ENCODE data around the gene RIMS4.
"Not testable (repeated sequence)": the region's sequence is repeated elsewhere in the genome, so short reads cannot be mapped to it uniquely, and the experiment has no call there.

The RIMS4 gene

GRCh38 chr20:44830523-44830922, 20.2 kb upstream of the RIMS4 start:
- no peak for DNase-seq (ENCODE audit: low read depth)

- no peak for DNase-seq (ENCODE audit: low read depth)
Observed at GRCh38 chr20:44829688-44830087, 19.3 kb upstream of the RIMS4 start.

DNA sequence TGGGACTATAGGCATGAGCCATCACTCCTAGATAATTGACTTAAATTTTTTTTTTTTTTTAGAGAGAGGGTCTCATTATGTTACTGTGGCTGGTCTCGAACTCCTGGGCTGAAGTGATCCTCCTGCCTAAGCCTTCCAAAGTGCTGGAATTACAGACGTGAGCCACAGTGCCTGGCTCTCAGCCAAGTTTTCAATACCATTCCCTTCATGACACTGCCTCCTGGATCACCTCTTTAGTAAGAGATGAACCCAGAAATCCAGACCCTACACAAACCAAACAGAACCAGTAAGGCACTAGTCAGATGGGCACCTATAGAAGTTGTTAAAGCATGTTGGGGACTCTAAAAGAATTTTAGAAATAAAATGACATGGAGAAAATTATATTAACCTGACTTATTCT, 18.3 kb upstream of the RIMS4 start:
- no peak for DNase-seq (ENCODE audit: low read depth)

DNA sequence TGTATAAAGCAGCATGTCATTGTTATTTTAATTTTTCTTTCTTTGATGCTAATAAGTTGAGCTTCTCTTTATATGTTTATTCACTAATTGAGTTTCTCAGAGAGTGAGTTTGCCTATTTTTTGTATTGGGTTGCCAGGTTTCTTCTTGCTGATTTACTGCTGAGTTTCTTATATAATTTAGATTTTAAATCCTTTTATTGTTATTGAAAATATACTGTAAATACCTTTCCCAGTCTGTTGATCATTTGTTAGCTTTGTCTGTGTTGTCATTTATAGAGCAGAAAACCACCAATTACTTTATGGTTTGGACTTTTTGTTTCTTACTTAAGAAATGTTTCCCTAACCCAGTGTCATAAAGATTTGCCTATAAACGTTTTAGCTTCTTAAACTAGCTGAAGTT, 17.1 kb upstream of the RIMS4 start:
- no peak for DNase-seq (ENCODE audit: low read depth)

- DNase-seq (ENCODE audit: low read depth), result not testable (repeated sequence)
Observed at GRCh38 chr20:44821576-44821975, 11.2 kb upstream of the RIMS4 start.

DNA sequence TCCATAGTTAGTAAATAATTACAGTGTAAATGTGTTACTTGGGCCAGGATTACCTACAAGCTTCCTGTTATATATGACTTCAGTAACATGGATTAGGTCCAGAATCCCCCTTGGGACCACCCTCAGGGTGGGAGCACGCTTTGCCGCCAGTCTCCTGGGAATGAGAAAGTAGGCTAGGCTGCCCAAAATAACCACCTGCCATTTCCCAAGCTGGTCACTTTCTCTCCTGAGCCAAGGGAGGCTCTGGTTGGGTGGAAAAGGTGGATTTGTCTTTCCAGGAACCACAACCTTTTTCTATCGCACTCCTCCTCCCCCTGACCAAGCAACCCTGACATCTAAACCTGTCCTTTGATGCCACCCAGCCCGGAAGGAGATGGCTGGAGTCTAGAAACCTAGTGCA, 9.6 kb upstream of the RIMS4 start:
- DNase-seq (ENCODE audit: low read depth), result no peak

DNA sequence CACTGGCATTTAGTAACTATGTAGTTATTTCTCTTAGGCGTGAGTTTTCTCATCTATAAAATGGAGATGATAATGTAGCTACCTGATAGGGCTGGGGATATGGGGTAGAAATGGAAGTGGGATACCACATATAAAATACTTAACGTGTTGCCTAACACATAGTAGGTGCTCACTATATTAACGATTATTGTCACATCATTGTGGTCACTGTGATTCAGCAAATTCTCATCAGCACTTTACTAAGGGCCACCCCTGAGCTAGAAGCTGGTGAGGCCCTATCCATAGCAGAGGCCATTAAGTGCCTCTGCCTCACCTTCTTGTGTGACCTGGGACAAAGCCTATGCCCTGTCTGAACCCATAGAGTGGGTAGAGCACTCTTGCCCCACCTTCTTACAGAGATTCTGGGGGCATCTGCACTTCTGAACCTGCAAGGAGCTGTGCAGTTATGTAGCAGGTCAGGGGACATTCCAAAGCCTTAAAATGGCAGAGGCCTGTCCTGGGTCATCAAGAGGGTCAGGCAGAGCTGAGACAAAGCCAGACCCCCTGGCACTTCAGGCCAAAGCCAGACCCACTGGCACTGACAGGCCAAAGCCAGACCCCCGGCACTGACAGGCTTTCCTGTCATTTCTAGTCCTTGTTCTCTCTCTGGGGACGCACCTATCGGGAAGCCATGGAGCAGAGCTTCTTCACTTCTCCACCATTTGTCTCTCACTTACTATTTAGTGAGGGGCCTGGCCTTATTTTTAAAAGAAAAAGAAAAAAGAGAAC, 7.0 kb upstream of the RIMS4 start:
- no peak for DNase-seq (ENCODE audit: low read depth)

DNA sequence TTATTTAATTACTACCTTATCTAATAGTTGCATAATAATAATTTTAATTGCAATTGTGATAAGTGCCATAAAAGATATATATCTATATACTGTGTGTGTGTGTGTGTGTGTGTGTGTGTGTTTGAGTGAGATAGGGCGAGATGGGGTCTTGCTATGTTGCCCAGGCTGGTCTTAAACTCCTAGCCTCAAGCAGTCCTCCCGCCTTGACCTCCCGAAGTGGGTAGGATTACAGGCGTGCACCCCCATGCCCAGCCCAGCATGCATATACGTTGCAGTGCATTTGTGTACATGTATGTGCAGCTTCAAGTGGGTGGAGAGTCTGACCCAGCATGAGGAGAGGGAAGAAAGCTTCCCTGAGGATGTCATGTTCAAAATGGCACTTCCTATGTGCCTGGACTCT, 4.6 kb upstream of the RIMS4 start:
- no peak for DNase-seq (ENCODE audit: low read depth)

DNA sequence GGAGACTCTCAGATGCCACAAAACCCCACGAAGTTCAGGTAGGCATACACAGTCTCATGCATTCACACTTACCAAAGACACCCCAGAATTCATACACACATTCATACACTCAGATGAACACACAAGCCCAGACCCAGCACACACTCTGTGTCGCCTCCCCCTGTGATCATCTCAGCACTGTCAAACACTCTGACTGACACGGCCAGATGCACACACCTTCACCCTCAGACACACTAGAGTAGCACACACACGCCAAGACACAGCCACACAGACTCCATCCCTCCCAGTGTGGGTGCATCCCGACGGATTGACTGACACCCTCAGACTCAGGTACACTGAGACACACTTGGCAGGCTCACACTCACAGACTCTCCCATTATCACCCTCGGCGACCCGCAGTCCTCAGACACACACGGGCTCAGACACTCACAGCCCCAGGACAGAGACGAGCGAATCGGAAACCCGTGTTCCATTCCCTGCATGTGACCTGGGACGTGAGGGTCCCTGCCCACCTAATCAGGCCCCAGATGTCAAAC, 872 bp upstream of the RIMS4 start:
- no peak for DNase-seq (ENCODE audit: low read depth)

DNA sequence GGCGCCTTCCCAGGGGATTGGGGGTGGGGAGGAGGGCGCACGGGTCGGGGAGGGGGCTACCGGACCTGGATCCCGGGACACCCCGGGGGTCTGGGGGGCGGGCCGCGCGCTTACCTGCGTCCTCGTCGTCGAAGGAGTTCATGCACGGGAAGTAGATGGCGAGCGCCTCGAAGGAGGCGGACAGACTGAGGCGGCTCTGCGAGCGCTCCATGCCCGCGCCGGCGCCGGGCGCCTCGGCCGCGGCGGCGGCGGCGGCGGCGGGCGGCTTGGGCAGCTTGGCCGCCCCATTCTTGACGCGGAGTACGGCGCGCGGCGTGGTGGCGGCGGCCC, 320 bp downstream of the RIMS4 start:
- DNase-seq (ENCODE audit: low read depth), result no peak

GRCh38 chr20:44809380-44810060, 826 bp downstream of the RIMS4 start:
- DNase-seq (ENCODE audit: low read depth), result no peak

- no peak for DNase-seq (ENCODE audit: low read depth)
Observed at GRCh38 chr20:44807684-44808056, 2.7 kb downstream of the RIMS4 start.

GRCh38 chr20:44807051-44807683, 3.2 kb downstream of the RIMS4 start:
- DNase-seq (ENCODE audit: low read depth), result no peak

GRCh38 chr20:44805979-44806620, 4.2 kb downstream of the RIMS4 start:
- peak; percentile 95 for DNase-seq (ENCODE audit: low read depth)

DNA sequence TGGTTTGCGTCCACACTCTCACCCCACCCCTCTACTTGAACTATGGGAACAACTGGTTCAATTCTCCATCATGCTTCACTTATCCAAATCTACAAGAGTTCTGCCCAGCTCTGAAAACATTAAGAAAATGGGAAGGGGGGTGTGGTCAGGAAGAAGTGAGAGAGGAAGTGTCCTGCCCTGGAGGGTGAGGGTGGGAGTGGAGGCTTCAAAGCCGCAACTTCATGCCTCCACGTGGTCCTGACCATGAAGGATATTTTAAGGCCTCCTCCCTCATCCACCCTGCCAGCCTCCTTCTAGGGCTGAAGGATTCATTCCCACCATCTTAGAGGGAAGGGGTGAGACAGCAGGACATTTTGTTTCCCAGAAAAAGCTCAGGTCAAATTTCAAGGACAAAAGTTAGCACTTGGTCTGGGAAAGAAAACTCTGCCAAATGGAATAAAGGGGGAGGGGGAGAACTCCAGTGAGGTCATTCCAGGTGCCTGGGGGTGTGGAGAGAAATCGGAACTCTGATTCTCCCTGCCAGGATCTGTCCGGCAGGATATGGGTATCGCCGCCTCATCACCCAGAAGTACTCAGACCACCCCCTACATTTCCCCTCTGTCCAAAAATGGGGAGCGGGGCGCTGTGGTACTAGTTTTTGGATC, 4.9 kb downstream of the RIMS4 start:
- DNase-seq (ENCODE audit: low read depth), result no peak

- no peak for DNase-seq (ENCODE audit: low read depth)
Observed at GRCh38 chr20:44803383-44803941, 6.9 kb downstream of the RIMS4 start.

- DNase-seq (ENCODE audit: low read depth), result no peak
Observed at GRCh38 chr20:44802702-44803101, 7.6 kb downstream of the RIMS4 start.

DNA sequence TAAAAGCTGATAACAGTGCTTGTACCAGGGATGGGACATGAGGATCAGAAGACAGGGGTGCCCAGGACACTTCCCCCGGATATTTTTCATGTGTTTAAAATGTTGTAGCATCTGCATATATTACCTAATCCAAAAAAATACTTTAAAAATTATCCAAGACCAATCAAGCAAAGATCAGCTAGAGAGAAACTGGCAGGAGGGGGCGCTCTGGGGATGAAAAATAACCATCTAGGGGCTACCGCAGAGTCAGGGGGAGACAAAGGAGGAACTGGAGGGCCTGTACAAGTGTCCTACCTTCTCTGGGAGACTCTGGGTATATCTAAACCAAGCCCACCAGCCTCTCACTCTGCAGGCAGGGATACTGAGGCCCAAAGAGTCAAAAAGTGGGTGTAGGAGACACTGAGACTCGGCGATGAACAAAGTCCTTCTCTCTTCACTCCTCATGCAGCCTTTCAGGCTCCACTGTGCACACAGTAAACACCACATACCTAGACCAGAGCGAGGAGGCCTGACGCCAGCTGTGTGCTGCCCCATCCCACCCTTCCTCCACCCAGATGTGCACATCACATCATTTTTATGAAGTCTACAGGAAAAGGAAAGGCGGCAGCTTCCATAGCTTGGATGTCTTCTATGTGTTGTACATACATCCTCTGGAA, 9.8 kb downstream of the RIMS4 start:
- DNase-seq (ENCODE audit: low read depth), result no peak

DNA sequence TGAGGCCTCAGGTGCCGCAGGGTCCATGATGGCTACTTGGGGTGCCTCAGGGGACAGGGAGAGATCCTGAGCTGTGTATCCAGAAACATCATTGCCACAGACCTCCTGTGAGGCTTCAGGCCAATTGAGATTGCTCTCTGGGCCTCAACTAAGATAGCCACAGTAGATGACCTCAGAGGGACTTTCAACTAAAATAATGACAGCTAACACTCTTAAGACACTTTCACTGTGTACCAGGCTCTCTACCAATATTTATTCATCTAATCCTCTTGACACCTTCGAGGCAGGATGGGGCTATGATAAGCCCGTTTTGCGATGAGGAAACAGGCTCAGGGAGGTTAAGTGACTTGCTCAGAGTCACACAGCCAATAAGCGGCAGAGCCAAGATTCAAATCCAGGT, 10.7 kb downstream of the RIMS4 start:
- DNase-seq (ENCODE audit: low read depth), result no peak

GRCh38 chr20:44796758-44797457, 13.4 kb downstream of the RIMS4 start:
- DNase-seq (ENCODE audit: low read depth), result no peak

DNA sequence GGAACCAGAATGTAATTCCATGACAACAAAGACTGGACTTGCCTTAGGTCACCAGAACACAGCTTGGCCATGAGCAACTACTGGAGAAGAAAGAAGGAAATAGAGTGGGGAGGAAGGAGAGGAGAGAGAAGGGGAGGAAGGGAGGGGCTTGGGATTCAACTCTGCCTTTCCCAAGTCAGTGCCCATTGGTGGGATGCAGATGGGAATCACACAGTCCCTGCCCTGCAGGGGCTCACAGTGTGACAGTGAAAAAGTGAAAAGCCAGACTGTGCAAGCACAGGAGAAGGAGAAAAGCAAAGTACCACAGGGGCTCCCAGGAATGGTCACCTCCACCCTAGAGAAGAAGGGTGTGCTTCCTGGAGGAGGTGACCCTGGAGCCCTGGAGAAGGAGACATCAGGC, 14.0 kb downstream of the RIMS4 start:
- DNase-seq (ENCODE audit: low read depth), result no peak

Data from fibroblast of gingiva (primary cell).